NCI-H226 (cell line): ENCODE results near the gene PLIN3.
"Not testable (repeated sequence)": the region's sequence is repeated elsewhere in the genome, so short reads cannot be mapped to it uniquely, and the experiment has no call there.

ENCODE experiments used
- DNase-seq: peaks from one replicate; pipeline ENCODE4 v3.0.0-alpha.2; 2015

Gene PLIN3

DNA sequence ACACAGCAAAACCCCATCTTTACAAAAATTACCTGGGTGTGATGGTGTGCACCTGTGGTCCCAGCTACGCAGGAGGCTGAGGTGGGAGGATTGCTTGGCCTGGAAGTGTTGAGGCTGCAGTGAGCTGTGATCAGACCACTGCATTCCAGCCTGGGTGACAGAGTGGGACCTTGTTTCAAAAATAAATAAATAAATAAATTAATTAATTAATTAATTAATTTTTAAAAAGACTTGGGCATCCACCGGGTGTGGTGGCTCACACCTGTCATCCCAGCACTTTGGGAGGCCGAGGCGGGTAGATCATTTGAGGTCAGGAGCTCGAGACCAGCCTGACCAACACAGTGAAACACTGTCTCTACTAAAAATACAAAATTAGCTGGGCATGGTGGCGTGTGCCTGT, 62.3 kb downstream of the PLIN3 start:
- not testable (repeated sequence) for DNase-seq

GRCh38 chr19:4803736-4804695, 63.5 kb downstream of the PLIN3 start:
- DNase-seq: peak; percentile 29

DNA sequence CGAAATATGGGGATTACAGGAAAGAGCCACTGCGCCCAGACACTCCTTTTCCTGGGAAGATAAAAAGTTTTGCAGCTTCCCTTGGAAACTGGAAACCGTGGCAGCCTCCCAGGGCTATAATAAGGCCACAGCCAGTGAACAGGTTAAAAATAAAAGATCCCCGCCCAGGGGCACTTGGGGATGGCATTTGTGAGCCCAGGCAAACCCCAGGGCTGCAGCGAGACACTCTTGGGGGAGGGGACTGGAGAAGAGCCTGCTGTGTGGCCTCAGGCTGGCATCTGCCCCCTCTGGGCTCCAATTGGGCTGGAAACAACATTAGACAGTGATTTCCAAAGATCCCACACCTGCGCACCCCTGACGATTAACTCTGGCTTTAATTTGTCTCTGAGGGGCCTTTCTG, 64.8 kb downstream of the PLIN3 start:
- no peak for DNase-seq

GRCh38 chr19:4801085-4801619, 66.3 kb downstream of the PLIN3 start:
- no peak for DNase-seq

- no peak for DNase-seq
Observed at GRCh38 chr19:4800591-4801081, 66.8 kb downstream of the PLIN3 start.

DNA sequence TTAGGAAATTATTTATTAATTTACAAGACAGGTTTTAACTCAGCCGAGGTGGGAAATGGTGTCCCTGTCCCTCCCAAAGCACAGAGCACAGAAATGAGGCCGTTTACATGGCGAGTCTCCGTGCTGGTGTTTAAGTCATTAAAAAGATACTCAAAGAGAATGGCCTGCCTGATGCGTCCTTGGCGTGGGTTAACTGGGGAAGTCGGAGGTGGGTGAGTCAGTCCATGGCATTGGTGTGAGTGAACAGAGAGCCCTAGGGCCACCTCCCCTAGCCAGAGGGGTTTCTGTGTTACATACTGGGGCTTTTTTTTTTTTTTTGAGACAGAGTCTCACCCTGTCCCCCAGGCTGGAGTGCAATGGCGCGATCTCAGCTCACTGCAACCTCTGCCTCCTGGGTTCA, 72.1 kb downstream of the PLIN3 start:
- DNase-seq: no peak

DNA sequence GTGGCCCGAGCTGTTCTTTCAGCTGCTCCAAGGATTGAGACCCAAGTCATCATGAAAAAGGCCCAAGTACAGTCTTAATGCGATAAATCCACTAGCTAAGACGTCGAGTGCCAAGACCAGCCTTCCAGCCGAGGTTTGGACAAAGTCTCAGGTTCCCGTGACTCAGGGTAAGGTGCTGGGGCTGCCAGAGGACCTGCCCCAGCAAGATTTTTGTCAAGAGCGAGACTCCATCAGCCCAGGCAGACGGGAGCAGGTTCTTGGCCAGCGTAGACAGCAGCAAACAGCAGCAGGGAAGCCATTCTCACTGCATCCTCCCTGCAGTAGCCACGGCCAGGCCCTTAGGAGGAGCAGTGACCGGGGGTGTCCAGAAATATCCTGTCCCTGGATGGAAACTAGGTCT, 72.5 kb downstream of the PLIN3 start:
- DNase-seq: no peak

- DNase-seq: not testable (repeated sequence)
Observed at GRCh38 chr19:4793278-4793677, 74.2 kb downstream of the PLIN3 start.

DNA sequence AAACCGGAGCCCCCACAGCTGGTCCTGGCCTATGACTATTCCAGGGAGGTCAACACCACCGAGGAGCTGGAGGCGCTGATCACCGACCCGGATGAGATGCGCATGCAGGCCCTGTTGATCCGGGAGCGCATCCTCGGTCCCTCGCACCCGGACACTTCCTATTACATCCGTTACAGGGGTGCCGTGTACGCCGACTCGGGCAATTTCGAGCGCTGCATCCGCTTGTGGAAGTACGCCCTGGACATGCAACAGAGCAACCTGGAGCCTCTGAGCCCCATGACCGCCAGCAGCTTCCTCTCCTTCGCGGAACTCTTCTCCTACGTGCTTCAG, 74.6 kb downstream of the PLIN3 start:
- DNase-seq: not testable (repeated sequence)

DNA sequence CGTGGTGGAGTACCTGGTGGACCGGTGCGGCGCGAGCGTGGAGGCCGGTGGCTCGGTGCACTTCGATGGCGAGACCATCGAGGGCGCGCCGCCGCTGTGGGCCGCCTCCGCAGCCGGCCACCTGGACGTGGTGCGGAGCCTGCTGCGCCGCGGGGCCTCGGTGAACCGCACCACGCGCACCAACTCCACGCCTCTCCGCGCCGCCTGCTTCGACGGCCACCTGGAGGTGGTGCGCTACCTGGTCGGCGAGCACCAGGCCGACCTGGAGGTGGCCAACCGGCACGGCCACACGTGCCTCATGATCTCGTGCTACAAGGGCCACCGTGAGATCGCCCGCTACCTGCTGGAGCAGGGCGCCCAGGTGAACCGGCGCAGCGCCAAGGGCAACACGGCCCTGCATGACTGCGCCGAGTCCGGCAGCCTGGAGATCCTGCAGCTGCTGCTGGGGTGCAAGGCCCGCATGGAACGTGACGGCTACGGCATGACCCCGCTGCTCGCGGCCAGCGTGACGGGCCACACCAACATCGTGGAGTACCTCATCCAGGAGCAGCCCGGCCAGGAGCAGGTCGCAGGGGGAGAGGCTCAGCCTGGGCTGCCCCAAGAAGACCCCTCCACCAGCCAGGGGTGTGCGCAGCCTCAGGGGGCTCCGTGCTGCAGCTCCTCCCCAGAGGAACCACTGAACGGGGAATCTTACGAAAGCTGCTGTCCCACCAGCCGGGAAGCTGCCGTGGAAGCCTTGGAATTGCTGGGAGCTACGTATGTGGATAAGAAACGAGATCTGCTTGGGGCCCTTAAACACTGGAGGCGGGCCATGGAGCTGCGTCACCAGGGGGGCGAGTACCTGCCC, 75.2 kb downstream of the PLIN3 start:
- not testable (repeated sequence) for DNase-seq

- DNase-seq: peak; percentile 100
Observed at GRCh38 chr19:4791183-4792018, 76.1 kb downstream of the PLIN3 start, which contains the start of gene FEM1A. TSS of gene FEM1A (plus strand) at chr19:4791734. CDS start at chr19:4791855, 121 bp downstream.
